GM18505 (cell line): ENCODE measurements around the gene OR52A1.
"Not testable (repeated sequence)": the region's sequence is repeated elsewhere in the genome, so short reads cannot be mapped to it uniquely, and the experiment has no call there.

Experiments used
- ATAC-seq: cut with Tn5 transposase; IDR thresholded peaks from one replicate; pipeline ENCODE4 v1.9.1; 2021; ENCODE audit not compliant: unreplicated experiment
- POLR2A ChIP-seq: IDR thresholded peaks from 4 replicates; pipeline ENCODE4 v1.6.1; 2011; ENCODE audit warnings: borderline replicate concordance; ENCODE audit not compliant: insufficient read depth, insufficient read length; ENCODE audit errors: extremely low read depth

OR52A1 gene

GRCh38 chr11:5153574-5154431 is 754 bp downstream of the OR52A1 start:
- no peak for ATAC-seq
- TF ChIP-seq POLR2A, result no peak

DNA sequence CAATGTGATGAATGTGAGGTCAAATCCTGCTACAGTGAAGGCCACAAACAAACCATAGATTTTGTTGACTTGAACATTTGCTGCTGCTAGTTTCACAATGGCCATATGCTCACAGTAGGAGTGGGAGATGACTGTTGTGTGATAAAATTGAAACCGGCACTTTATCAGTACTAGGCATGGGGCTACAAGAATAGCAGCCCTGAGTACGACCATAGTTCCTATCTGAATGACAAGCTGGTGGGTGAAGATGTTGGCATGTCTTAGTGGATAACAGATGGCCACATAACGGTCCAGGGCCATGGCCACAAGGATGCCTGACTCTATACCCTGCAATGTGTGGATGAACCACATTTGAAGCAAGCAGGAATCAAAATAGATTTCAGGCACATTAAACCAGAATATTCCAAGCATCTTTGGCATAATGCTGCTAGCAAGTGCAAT is 2.8 kb downstream of the OR52A1 start:
- no peak for ATAC-seq

DNA sequence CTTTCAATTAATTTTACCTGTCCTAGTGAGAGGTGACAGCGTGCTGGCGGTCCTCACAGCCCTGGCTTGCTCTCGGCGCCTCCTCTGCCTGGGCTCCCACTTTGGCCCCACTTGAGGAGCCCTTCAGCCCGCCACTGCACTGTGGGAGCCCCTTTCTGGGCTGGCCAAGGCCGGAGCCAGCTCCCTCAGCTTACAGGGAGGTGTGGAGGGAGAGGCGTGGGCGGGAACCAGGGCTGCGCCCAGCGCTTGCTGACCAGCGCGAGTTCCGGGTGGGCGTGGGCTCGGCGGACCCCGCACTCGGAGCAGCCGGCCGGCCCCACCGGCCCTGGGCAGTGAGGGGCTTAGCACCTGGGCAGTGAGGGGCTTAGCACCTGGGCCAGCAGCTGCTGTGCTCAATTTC is 10.4 kb downstream of the OR52A1 start:
- not testable (repeated sequence) for ATAC-seq

More for the DNA sequence above, 2.8 kb downstream of the OR52A1 start:
- no peak for TF ChIP-seq POLR2A

DNA sequence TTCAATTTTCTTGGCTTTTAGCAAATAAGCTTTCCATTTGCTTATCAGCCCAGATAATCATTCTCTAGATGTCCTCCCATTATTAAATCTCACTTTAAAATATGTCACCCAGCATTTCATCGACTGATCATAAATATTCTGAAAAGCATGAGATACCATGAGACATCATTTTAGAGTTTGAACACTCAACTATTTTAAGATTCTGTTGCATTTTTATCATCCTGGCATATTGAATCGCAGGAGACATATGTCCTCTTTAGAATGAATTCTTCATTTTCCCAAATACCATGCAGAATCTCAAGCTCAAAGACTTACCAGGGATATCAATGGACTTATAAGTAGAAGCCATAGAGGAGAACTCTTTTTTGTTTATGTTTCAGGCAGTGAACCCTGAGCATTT is 16.6 kb downstream of the OR52A1 start, which contains the start of gene OR52A5:
Gene OR52A5, minus strand, starts transcription at position 361 of the 400 bp plus-strand sequence. CDS start 5,714 bp downstream, outside the sequence.
- ATAC-seq, result no peak
- no peak for TF ChIP-seq POLR2A

GRCh38 chr11:5137014-5137413 is 17.5 kb downstream of the OR52A1 start:
- ATAC-seq, result no peak
- no peak for TF ChIP-seq POLR2A

DNA sequence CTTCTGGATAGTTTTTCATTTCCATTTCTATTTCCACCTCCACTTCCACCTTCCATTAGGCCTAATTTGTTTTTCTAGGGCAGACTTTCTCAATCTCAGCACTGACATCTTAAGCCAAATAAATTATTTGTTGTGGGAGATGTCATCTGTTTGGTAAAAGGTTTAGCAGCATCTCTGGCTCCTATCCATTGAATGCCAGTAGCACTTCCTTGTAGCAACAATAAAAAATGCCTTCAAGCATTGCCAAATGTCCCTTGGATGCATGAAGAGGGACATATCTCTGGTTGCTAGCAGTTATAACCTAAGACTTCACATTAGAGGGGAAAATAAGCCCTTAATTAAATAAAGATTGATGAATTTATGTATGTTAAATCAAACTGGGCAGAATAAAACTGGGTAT is 18.3 kb downstream of the OR52A1 start:
- no peak for TF ChIP-seq POLR2A
- no peak for ATAC-seq

- no peak for ATAC-seq
- no peak for TF ChIP-seq POLR2A
Observed at GRCh38 chr11:5131584-5132335, 22.8 kb downstream of the OR52A1 start.

DNA sequence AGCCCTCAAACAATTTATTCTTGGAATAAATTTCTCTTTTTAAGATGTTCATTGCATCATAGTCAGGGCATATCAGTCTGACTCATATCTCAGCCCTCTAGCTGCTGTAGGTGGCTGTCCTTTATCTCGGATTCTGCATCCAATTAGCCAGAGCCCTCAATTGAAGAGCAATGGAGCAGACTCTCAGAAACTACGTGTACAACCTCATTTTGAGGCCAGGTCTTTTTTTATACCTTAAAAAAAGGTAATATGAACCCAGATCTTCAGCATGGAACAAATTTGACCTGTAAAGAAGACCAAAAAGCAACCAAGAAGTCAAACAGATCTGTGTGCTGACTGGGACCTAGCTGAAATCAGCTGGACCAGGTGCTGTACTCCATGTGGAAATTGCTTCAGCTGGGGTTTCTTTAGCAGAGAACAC is 25.1 kb downstream of the OR52A1 start:
- no peak for ATAC-seq
- no peak for TF ChIP-seq POLR2A

DNA sequence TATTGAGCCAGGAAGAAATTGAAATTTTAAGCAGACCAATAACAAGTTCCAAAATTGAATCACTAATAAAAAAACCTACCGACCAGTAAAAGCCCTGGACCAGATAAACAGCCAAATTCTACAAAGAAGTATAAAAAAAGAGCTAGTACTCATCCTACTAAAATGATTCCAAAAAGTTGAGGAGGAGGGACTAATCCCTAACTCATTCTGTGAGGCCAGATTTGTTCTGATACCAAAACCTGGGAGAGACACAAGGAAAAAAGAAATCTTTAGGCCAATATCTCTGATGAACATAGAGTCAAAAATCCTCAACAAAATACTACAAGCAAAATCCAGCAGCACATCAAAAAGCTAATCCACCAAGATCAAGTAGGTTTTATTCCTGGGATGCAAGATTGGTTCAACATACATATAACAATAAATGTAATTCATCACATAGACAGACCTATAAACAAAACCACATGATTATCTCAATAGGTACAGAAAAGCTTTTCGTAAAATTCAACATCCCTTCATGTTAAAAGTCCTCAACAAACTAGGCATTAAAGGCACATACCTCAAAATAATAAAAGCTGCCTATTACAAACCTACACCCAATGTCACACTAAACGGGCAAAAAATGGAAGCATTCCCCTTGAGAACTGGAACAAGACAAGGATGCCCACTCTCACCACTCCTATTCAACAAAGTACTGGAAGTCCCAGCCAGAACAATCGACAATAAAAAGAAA is 29.5 kb downstream of the OR52A1 start:
- no peak for TF ChIP-seq POLR2A
- no peak for ATAC-seq

DNA sequence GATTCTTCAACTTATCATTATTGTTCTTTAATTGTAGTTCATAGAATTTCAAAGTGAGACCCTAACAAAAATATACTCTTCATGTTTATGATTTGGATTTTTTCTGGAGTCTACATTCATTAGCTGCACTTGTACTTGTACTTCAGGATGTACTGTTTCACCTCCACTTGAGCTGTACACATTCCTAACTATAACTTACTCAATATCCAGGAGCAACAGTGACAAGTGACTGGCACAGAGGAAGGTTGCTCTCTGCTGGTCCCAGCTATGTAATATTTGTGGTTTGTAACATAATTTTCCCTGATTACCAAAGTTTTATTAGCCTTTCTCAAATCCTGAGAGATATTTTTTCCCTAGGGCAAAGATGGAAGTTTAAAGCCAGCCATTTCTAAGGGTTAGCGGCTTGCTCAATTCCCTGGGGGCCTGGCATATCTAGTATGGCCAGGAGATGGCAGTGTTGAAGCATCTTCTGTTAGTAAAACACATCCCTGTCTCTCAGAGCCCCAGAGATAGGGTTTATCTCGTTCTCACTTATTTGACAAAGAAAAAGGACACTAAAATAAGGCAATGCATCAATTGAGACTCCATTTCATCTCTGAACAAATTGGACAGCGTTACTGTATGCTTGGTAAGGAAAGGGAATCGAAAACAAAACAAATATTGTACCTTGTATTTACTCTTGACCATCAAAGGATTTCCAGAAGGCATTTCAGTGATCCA is 30.6 kb downstream of the OR52A1 start:
- no peak for ATAC-seq
- TF ChIP-seq POLR2A, result no peak

- ATAC-seq, result no peak
- no peak for TF ChIP-seq POLR2A
Observed at GRCh38 chr11:5118893-5119292, 35.7 kb downstream of the OR52A1 start.

GRCh38 chr11:5117588-5117987 is 37.0 kb downstream of the OR52A1 start:
- TF ChIP-seq POLR2A, result no peak
- ATAC-seq, result no peak

DNA sequence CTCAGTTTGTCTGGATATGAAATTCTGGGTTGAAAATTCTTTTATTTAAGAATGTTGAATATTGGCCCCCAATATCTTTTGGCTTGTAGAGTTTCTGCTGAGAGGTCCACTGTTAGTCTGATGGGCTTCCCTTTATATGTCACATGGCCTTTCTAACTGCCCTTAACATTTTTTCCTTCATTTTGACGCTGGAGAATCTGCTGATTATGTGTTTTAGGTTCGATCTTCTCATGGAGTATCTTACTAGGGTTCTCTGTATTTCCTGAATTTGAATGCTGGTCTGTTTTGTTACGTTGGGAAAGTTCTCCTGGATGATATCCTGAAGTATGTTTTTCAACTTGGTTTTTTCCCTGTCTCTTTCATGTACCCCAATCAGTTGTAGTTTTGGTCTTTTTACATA is 39.2 kb downstream of the OR52A1 start:
- no peak for ATAC-seq
- no peak for TF ChIP-seq POLR2A
